Caco-2 (cell line): ENCODE measurements around the gene NUDT3. TPM values are rescaled to one million over a fixed set of nuclear protein-coding genes. Genes with fewer than 3 reads are reported as not detected.
"Not testable (repeated sequence)": the region's sequence is repeated elsewhere in the genome, so short reads cannot be mapped to it uniquely, and the experiment has no call there.

Experiments used
- BruUV-seq: library from RNA; stranded (reverse); fragments of 400-500 nt; replicated peaks from 2 replicates; lab custom pipeline; 2021; lab: Mats Ljungman, UMichigan
- CTCF ChIA-PET: fragments of 300-600 bp; sonication (Branson Sonifier 250); formaldehyde crosslinking; loops from one replicate; lab custom pipeline; 2022; ENCODE audit warnings: antibody characterized with exemption; lab: Charles Lee
- POLR2A ChIA-PET: fragments of 300-600 bp; sonication (Branson Sonifier 250); formaldehyde crosslinking; loops from one replicate; lab custom pipeline; 2022; ENCODE audit warnings: antibody characterized with exemption; lab: Charles Lee
- DNase-seq, 2 experiments: peaks; one replicate each; pipeline versions ENCODE4 v3.0.0 to v3.0.0-alpha.2; 2020 to 2022
- H3K27me3 ChIP-seq: replicated peaks from 2 replicates; pipeline ENCODE4 v1.6.0; 2011; ENCODE audit warnings: low read length; ENCODE audit not compliant: control insufficient read depth, insufficient read depth
- H3K36me3 ChIP-seq: 2 replicates; pipeline ENCODE4 v1.5.1; 2011; ENCODE audit warnings: low read length; ENCODE audit not compliant: control insufficient read depth, insufficient read depth
- H3K4me1 ChIP-seq: fragments of 250-450 bp; sonication (Bioruptor Pico); 2 replicates; pipeline ENCODE4 v1.5.1; 2020; ENCODE audit warnings: mild to moderate bottlenecking
- H3K4me3 ChIP-seq: 2 replicates; pipeline ENCODE4 v1.5.1; 2011; ENCODE audit warnings: low read depth, mild to moderate bottlenecking, control low read depth, low read length
- H3K9me3 ChIP-seq: fragments of 250-450 bp; sonication (Bioruptor Pico); 2 replicates; pipeline ENCODE4 v1.5.1; 2020; ENCODE audit warnings: mild to moderate bottlenecking, moderate library complexity
- H3K27ac Mint-ChIP-seq: one replicate; pipeline ENCODE4 v1.8.0; 2022; ENCODE audit warnings: mixed read lengths; ENCODE audit not compliant: unreplicated experiment
- H3K27me3 Mint-ChIP-seq: one replicate; pipeline ENCODE4 v1.8.0; 2022; ENCODE audit warnings: mixed read lengths; ENCODE audit not compliant: insufficient read depth, unreplicated experiment
- H3K36me3 Mint-ChIP-seq: one replicate; pipeline ENCODE4 v1.8.0; 2022; ENCODE audit warnings: mild to moderate bottlenecking, mixed read lengths; ENCODE audit not compliant: insufficient read depth, unreplicated experiment
- H3K4me1 Mint-ChIP-seq: one replicate; pipeline ENCODE4 v1.8.0; 2022; ENCODE audit warnings: low read depth, mixed read lengths; ENCODE audit not compliant: unreplicated experiment
- H3K4me3 Mint-ChIP-seq: one replicate; pipeline ENCODE4 v1.8.0; 2022; ENCODE audit warnings: mild to moderate bottlenecking, moderate library complexity, mixed read lengths; ENCODE audit not compliant: unreplicated experiment
- H3K9me3 Mint-ChIP-seq: one replicate; pipeline ENCODE4 v1.8.0; 2022; ENCODE audit warnings: mixed read lengths; ENCODE audit not compliant: unreplicated experiment
- intact Hi-C: fragments of 100-400 bp; cut with micrococcal nuclease; formaldehyde crosslinking; loops from one replicate; pipeline ENCODE4 v1.10.0; 2022; ENCODE audit not compliant: unreplicated experiment
- total RNA-seq: library from RNA; stranded (reverse); gene quantifications from 2 replicates; pipeline ENCODE4 v1.2.3, GENCODE V29; 2022
- TF ChIP-seq, protein P1 (sequence below), 2 experiments: fragments of 200-600 bp in 1 of 2; IDR thresholded peaks; 1 replicate in 1 of 2; 2 replicates in 1 of 2; pipeline versions ENCODE4 v1.5.1 to v1.8.0; 2011 to 2022; ENCODE audit warnings: antibody characterized with exemption in 1 of 2, control low read depth in 1 of 2, inconsistent platforms in 1 of 2, low read depth in 1 of 2, low read length in 1 of 2, mild to moderate bottlenecking in 1 of 2, moderate library complexity in 1 of 2; ENCODE audit not compliant: insufficient read depth in 1 of 2, severe bottlenecking in 1 of 2, unreplicated experiment in 1 of 2

Gene NUDT3
- total RNA-seq, 1 experiment from 2014 or later: 22.9 TPM

DNA sequence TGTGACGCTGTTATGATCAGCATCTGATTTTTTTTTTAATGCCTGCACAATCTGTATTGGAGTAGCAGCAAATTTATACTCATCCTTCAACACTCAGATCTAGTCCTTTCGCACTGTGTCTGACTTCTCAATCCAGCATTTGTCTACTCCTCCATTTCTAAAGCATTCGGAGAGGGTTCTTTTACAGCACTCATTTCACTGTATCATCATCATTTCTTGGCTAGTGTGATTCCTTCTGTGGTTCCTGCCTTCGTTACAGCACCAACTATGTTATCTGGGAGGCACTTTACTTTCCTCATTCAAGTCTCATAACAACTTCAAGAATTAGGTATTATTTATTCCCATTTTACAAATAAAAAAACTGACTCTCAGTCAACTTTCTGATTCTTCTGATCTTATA, 18.0 kb downstream of the NUDT3 start:
- BruUV-seq: no TSS peak
- no peaks in the 10 kb centered on the region for H3K27me3 Mint-ChIP-seq
- H3K36me3 ChIP-seq: no peaks in the 10 kb centered on the region
- intact Hi-C loops: no loop called here
- H3K4me3 ChIP-seq: no peak overlapping the region
- no peak for DNase-seq
- no peaks in the 10 kb centered on the region for H3K36me3 Mint-ChIP-seq
- H3K27ac Mint-ChIP-seq: no peak overlapping the region
- H3K4me3 Mint-ChIP-seq: no peak overlapping the region
- ChIA-PET POLR2A (no interaction called here), CTCF (no interaction called here)
- no peaks in the 10 kb centered on the region for H3K9me3 ChIP-seq
- TF ChIP-seq, protein P1, sequence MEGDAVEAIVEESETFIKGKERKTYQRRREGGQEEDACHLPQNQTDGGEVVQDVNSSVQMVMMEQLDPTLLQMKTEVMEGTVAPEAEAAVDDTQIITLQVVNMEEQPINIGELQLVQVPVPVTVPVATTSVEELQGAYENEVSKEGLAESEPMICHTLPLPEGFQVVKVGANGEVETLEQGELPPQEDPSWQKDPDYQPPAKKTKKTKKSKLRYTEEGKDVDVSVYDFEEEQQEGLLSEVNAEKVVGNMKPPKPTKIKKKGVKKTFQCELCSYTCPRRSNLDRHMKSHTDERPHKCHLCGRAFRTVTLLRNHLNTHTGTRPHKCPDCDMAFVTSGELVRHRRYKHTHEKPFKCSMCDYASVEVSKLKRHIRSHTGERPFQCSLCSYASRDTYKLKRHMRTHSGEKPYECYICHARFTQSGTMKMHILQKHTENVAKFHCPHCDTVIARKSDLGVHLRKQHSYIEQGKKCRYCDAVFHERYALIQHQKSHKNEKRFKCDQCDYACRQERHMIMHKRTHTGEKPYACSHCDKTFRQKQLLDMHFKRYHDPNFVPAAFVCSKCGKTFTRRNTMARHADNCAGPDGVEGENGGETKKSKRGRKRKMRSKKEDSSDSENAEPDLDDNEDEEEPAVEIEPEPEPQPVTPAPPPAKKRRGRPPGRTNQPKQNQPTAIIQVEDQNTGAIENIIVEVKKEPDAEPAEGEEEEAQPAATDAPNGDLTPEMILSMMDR (IDR thresholded peaks at IDR 0.05; ENCODE audit: insufficient read depth in 1 of 2, low read depth in 1 of 2, low read length in 1 of 2, severe bottlenecking in 1 of 2, unreplicated experiment in 1 of 2): no peak
- H3K4me1 ChIP-seq: peaks cover 9% of the 10 kb centered on the region
- no peaks in the 10 kb centered on the region for H3K4me1 Mint-ChIP-seq
- H3K9me3 Mint-ChIP-seq: no peaks in the 10 kb centered on the region
- no peaks in the 10 kb centered on the region for H3K27me3 ChIP-seq

DNA sequence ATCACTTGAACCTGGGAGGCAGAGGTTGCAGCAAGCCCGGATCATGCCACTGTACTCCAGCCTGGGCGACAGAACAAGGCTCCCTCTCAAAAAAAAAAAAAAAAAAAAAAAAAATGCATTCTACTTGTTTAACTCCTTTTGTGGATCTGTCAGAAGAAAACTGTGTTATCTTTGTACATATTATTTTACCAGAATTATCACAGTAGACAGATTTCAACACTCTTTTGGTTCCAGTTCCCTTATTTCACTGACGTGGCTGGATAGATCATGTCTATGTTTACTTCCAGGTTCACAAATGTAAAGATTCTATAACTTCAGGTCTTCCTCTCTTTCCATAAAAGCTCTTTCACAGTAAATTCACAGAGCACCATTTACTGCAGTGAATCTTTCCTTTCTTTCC, 18.4 kb downstream of the NUDT3 start:
- Mint-ChIP-seq H3K4me3 (no peak overlapping the region), H3K27me3 (no peaks in the 10 kb centered on the region), H3K4me1 (no peaks in the 10 kb centered on the region), H3K36me3 (no peaks in the 10 kb centered on the region), H3K27ac (no peak overlapping the region), H3K9me3 (no peaks in the 10 kb centered on the region)
- peaks cover 9% of the 10 kb centered on the region for H3K4me1 ChIP-seq
- H3K36me3 ChIP-seq: no peaks in the 10 kb centered on the region
- CTCF ChIA-PET: no interaction called here
- POLR2A ChIA-PET: no interaction called here
- H3K9me3 ChIP-seq: no peaks in the 10 kb centered on the region
- H3K27me3 ChIP-seq: no peaks in the 10 kb centered on the region
- no peak overlapping the region for H3K4me3 ChIP-seq
- intact Hi-C loops: no loop called here
- DNase-seq: no peak
- TF ChIP-seq, protein P1 (IDR thresholded peaks at IDR 0.05; ENCODE audit: insufficient read depth in 1 of 2, low read depth in 1 of 2, low read length in 1 of 2, severe bottlenecking in 1 of 2, unreplicated experiment in 1 of 2): no peak
- BruUV-seq: no TSS peak

DNA sequence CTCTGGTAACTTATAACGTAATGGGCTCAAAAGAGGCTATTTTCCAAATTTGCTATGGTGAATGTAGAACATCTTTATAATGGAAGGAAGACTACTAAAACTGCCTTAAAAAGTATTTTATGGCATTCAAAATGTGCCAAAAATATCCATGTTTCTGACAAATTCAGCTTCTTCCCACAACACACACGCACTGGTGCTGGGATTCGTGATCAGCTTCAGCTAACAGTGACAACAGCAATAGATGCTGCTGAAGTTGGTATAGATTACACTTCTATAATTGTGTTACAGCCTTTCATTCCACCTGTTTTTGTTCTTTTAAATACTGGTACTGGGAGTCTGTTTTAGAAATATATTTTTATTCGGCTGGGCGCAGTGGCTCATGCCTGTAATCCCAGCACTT, 19.0 kb downstream of the NUDT3 start:
- intact Hi-C loops: no loop called here
- Histone ChIP-seq H3K4me1 (peaks cover 9% of the 10 kb centered on the region), H3K27me3 (no peaks in the 10 kb centered on the region), H3K36me3 (no peaks in the 10 kb centered on the region), H3K4me3 (no peak overlapping the region), H3K9me3 (no peaks in the 10 kb centered on the region)
- no peak overlapping the region for H3K4me3 Mint-ChIP-seq
- TF ChIP-seq, protein P1 (IDR thresholded peaks at IDR 0.05; ENCODE audit: insufficient read depth in 1 of 2, low read depth in 1 of 2, low read length in 1 of 2, severe bottlenecking in 1 of 2, unreplicated experiment in 1 of 2): no peak
- no peaks in the 10 kb centered on the region for H3K36me3 Mint-ChIP-seq
- no peaks in the 10 kb centered on the region for H3K9me3 Mint-ChIP-seq
- ChIA-PET POLR2A (no interaction called here), CTCF (no interaction called here)
- BruUV-seq: no TSS peak
- H3K27me3 Mint-ChIP-seq: no peaks in the 10 kb centered on the region
- no peak for DNase-seq
- no peaks in the 10 kb centered on the region for H3K4me1 Mint-ChIP-seq
- no peak overlapping the region for H3K27ac Mint-ChIP-seq

- H3K36me3 ChIP-seq, H3K4me3 Mint-ChIP-seq, POLR2A ChIA-PET, DNase-seq, BruUV-seq, CTCF ChIA-PET, H3K4me3 ChIP-seq, intact Hi-C loops, H3K27ac Mint-ChIP-seq, H3K4me1 Mint-ChIP-seq, H3K4me1 ChIP-seq, H3K36me3 Mint-ChIP-seq, H3K9me3 Mint-ChIP-seq, H3K9me3 ChIP-seq, H3K27me3 Mint-ChIP-seq, H3K27me3 ChIP-seq: not testable (repeated sequence)
Observed at GRCh38 chr6:34371865-34372264, 20.6 kb downstream of the NUDT3 start.
